Naive B cell (primary cell): Measurements from ENCODE around the gene ROCK2. TPM values are rescaled to one million over a fixed set of nuclear protein-coding genes. Genes with fewer than 3 reads are reported as not detected.

Experiments
- ATAC-seq, 2 donors: fragments of 150-1000 bp; cut with Tn5 transposase; 2 replicates each; pipeline ENCODE4 v1.10.0; 2021; ENCODE audit warnings: low read depth in 2 of 2, mild to moderate bottlenecking in 2 of 2, moderate library complexity in 2 of 2
- DNase-seq: peaks from one replicate; pipeline ENCODE4 v3.0.0; 2022
- H3K27ac Mint-ChIP-seq, 6 donors: one replicate each; pipeline ENCODE4 v1.8.0; 2020 to 2022; ENCODE audit warnings: mild to moderate bottlenecking in 6 of 6, mixed read lengths in 6 of 6, moderate library complexity in 5 of 6, inconsistent platforms in 2 of 6
- H3K27me3 Mint-ChIP-seq, 3 donors: one replicate each; pipeline ENCODE4 v1.8.0; 2021 to 2022; ENCODE audit warnings: mixed read lengths in 3 of 3, mild to moderate bottlenecking in 1 of 3
- H3K36me3 Mint-ChIP-seq, 2 donors: one replicate each; pipeline ENCODE4 v1.8.0; 2020 to 2022; ENCODE audit warnings: mixed read lengths in 2 of 2, inconsistent platforms in 1 of 2, mild to moderate bottlenecking in 1 of 2
- H3K4me1 Mint-ChIP-seq, 3 donors: one replicate each; pipeline ENCODE4 v1.8.0; 2020 to 2022; ENCODE audit warnings: mixed read lengths in 3 of 3, inconsistent platforms in 1 of 3, mild to moderate bottlenecking in 1 of 3, moderate library complexity in 1 of 3
- H3K4me3 Mint-ChIP-seq, 8 donors: one replicate each; pipeline ENCODE4 v1.8.0; 2020 to 2022; ENCODE audit warnings: mild to moderate bottlenecking in 8 of 8, mixed read lengths in 8 of 8, moderate library complexity in 8 of 8, inconsistent platforms in 2 of 8
- H3K9me3 Mint-ChIP-seq, 7 donors: one replicate each; pipeline ENCODE4 v1.8.0; 2020 to 2022; ENCODE audit warnings: mixed read lengths in 7 of 7, mild to moderate bottlenecking in 5 of 7, inconsistent platforms in 2 of 7, moderate library complexity in 1 of 7
- polyA plus RNA-seq, 6 donors: library from polyadenylated mRNA; unstranded; fragments of 300-500 nt; fragmentation: Illumina TruSeq; gene quantifications; one replicate each; pipeline ENCODE4 v1.2.3, GENCODE V29; 2021; ENCODE audit warnings: low read depth in 6 of 6

ROCK2 gene
- polyA plus RNA-seq, 6 donors from 2014 or later, result 3.2 to 21.2 (median 10.0) TPM

DNA sequence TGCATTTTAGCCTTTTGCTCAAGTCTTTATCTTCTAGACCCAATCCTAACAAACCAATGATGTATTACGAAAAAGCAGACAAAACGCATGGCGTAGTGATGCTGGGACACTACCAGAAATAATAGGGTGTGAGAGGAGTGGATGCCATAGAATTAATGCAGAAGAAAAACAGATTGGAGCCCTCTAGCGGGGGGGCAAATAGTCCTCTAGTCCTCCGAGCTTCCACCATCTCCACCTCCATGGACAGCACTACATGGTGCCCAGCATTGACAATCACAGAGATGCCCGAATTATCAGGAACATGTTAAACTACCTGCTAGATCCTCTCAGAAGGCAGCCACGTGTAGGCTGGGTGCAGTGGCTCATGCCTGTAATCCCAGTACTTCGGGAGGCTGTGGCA is 15.4 kb upstream of the ROCK2 start:
- no peak for ATAC-seq
- no peaks in the 10 kb centered on the region for H3K4me1 Mint-ChIP-seq
- peaks cover 11 to 23% (median 14%) of the 10 kb centered on the region in 3 donors for H3K27me3 Mint-ChIP-seq
- no peaks in the 10 kb centered on the region for H3K36me3 Mint-ChIP-seq
- no peaks in the 10 kb centered on the region for H3K9me3 Mint-ChIP-seq
- no peak for DNase-seq
- no peak overlapping the region for H3K27ac Mint-ChIP-seq
- H3K4me3 Mint-ChIP-seq, result no peak overlapping the region

- no peaks in the 10 kb centered on the region for H3K9me3 Mint-ChIP-seq
- DNase-seq, result no peak
- ATAC-seq, result no peak
- H3K27me3 Mint-ChIP-seq, result peaks cover 4 to 12% (median 9%) of the 10 kb centered on the region in 3 donors
- H3K4me1 Mint-ChIP-seq, result no peaks in the 10 kb centered on the region
- H3K36me3 Mint-ChIP-seq, result no peaks in the 10 kb centered on the region
- H3K4me3 Mint-ChIP-seq, result no peak overlapping the region
- no peak overlapping the region for H3K27ac Mint-ChIP-seq
Measured at GRCh38 chr2:11357428-11357972, 13.1 kb upstream of the ROCK2 start.

DNA sequence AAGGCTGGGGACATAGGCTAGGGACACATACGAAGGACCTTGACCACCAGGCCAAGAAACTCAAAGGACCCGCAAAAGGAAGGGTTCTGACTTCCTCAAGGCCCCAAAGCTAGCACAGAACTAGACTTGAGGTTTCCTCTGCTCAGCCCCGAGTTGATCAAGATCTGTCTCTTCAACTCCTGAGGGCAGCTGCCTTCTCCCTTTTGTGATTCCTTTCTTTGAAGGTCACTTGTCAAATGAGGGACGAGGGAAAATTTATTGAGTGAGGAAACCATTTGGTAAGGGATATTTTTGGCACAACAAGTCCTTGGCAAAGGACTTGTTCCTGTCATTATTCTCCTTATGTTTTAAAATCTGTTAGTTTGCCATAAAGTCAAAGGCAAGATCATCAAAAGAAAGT is 12.3 kb upstream of the ROCK2 start:
- no peak for DNase-seq
- no peak overlapping the region for H3K4me3 Mint-ChIP-seq
- peaks cover 0 to 12% (median 9%) of the 10 kb centered on the region in 3 donors for H3K27me3 Mint-ChIP-seq
- no peaks in the 10 kb centered on the region for H3K4me1 Mint-ChIP-seq
- no peak overlapping the region for H3K27ac Mint-ChIP-seq
- no peaks in the 10 kb centered on the region for H3K9me3 Mint-ChIP-seq
- ATAC-seq, result no peak
- no peaks in the 10 kb centered on the region for H3K36me3 Mint-ChIP-seq

- peaks cover 0 to 12% (median 9%) of the 10 kb centered on the region in 3 donors for H3K27me3 Mint-ChIP-seq
- H3K36me3 Mint-ChIP-seq, result no peaks in the 10 kb centered on the region
- H3K27ac Mint-ChIP-seq, result no peak overlapping the region
- H3K9me3 Mint-ChIP-seq, result no peaks in the 10 kb centered on the region
- DNase-seq, result no peak
- H3K4me1 Mint-ChIP-seq, result no peaks in the 10 kb centered on the region
- H3K4me3 Mint-ChIP-seq, result no peak overlapping the region
- no peak for ATAC-seq
Measured at GRCh38 chr2:11355194-11356053, 11.0 kb upstream of the ROCK2 start.

DNA sequence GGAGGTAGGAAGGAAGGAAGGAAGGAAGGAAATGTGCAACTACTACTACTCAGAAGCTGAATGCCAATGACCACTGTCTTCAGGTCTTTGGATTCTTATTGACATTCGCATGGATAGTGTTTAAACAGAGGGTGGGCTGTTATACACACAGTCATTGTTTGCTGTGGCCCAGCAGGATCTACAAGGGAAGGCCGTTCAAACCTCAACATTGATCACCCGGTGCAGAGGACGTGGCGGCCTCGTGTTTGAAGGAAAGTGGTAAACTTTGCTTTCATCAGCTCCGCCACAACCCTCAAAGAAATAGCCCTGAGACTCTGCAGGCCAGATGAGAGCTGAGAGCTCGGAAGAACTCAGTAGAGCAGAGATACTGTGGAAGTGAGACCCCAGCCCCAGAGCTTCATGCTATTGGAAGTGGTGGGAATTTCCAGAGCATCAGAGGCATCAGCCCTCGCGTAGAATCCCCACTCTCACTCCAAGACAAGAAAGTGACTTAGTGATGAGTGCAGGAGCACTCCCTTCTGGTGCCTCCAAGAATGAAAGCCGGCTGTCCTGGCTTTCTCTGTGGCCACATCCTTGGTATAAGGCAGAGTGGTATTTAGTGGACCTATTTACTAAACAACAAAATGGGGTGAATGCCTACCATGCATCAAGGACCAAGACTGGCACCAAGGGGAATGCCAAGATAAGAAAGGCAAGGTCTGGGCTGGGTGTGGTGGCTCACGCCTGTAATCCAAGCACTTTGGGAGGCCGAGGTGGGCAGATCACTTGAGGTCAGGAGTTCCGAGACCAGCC is 10.1 kb upstream of the ROCK2 start:
- H3K36me3 Mint-ChIP-seq, result no peaks in the 10 kb centered on the region
- ATAC-seq (no peak), DNase-seq (no peak)
- H3K27ac Mint-ChIP-seq, result peak overlapping the region in 1 of 6 donors; percentile 41
- H3K4me1 Mint-ChIP-seq, result no peaks in the 10 kb centered on the region
- H3K4me3 Mint-ChIP-seq, result no peak overlapping the region
- peaks cover 0 to 12% (median 9%) of the 10 kb centered on the region in 3 donors for H3K27me3 Mint-ChIP-seq
- H3K9me3 Mint-ChIP-seq, result no peaks in the 10 kb centered on the region

- Mint-ChIP-seq H3K4me3 (no peak overlapping the region), H3K27ac (no peak overlapping the region), H3K4me1 (no peaks in the 10 kb centered on the region), H3K9me3 (no peaks in the 10 kb centered on the region), H3K36me3 (no peaks in the 10 kb centered on the region), H3K27me3 (peaks cover 0 to 12% (median 9%) of the 10 kb centered on the region in 3 donors)
- ATAC-seq (no peak), DNase-seq (no peak)
Measured at GRCh38 chr2:11352781-11353537, 8.5 kb upstream of the ROCK2 start.

GRCh38 chr2:11348209-11348749 is 3.8 kb upstream of the ROCK2 start:
- Mint-ChIP-seq H3K36me3 (peaks cover 0 to 5% of the 10 kb centered on the region in 2 donors), H3K9me3 (no peaks in the 10 kb centered on the region), H3K27me3 (no peaks in the 10 kb centered on the region), H3K4me1 (peaks cover 8 to 12% (median 11%) of the 10 kb centered on the region in 3 donors), H3K27ac (peak overlapping the region in 1 of 6 donors; percentile 81), H3K4me3 (no peak overlapping the region)
- ATAC-seq (no peak), DNase-seq (no peak)

GRCh38 chr2:11347403-11347959 is 3.0 kb upstream of the ROCK2 start:
- Mint-ChIP-seq H3K36me3 (peaks cover 0 to 7% of the 10 kb centered on the region in 2 donors), H3K27me3 (no peaks in the 10 kb centered on the region), H3K9me3 (no peaks in the 10 kb centered on the region), H3K27ac (no peak overlapping the region), H3K4me1 (peaks cover 16 to 20% (median 19%) of the 10 kb centered on the region in 3 donors), H3K4me3 (peak overlapping the region in 1 of 8 donors; percentile 89)
- ATAC-seq (no peak), DNase-seq (no peak)

- peak overlapping the region in 3 of 8 donors; percentile 64 to 94 (median 89) for H3K4me3 Mint-ChIP-seq
- H3K27ac Mint-ChIP-seq, result peak overlapping the region in 3 of 6 donors; percentile 24 to 81 (median 51)
- no peaks in the 10 kb centered on the region for H3K9me3 Mint-ChIP-seq
- ATAC-seq (no peak), DNase-seq (no peak)
- no peaks in the 10 kb centered on the region for H3K27me3 Mint-ChIP-seq
- peaks cover 0 to 7% of the 10 kb centered on the region in 2 donors for H3K36me3 Mint-ChIP-seq
- peaks cover 17 to 23% (median 22%) of the 10 kb centered on the region in 3 donors for H3K4me1 Mint-ChIP-seq
Measured at GRCh38 chr2:11346023-11346482, 1.6 kb upstream of the ROCK2 start.

- ATAC-seq (peak; percentile 40 to 43), DNase-seq (no peak)
- Mint-ChIP-seq H3K27ac (peak overlapping the region in 5 of 6 donors; percentile 33 to 89 (median 84)), H3K27me3 (no peaks in the 10 kb centered on the region), H3K9me3 (no peaks in the 10 kb centered on the region), H3K36me3 (peaks cover 0 to 7% of the 10 kb centered on the region in 2 donors), H3K4me1 (peaks cover 17 to 23% (median 22%) of the 10 kb centered on the region in 3 donors), H3K4me3 (peak overlapping the region; percentile 88 to 98 (median 92))
Measured at GRCh38 chr2:11344956-11345677, 681 bp upstream of the ROCK2 start.

DNA sequence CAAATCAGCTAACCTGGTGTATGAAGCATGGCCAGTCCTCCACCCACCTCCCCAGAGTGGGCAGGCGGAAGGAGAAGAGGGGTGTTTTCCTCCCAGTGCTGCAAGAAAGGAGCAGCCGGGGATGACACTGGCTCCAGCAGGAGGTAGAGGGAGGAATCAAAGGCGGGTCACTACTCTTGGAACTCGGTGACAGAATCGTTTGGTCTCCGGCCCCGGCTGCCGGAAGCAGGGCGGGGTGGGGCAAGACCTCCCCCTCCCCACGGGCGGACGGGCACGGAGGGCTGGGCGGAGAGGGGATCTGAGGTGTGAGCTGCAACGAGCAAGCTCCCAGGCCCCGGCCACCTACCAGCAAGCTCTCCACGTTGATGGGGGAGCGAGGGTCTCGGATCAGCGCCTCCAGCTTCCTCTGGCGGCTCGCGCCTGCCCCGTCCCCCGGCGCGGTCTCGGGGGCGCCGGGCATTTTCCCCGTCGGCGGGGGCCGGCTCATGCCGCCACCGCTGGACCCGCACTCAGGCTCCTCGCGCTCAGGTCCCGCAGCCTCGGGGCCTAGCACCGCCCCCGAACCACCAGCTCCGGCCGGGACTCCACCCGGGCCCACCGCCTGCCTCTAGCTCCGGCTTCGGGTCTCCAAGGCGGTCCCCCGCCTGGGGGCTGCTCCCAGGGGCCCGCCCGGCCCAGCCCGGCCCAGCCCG is 640 bp downstream of the ROCK2 start:
- ATAC-seq, result peak; percentile 31 to 43
- Mint-ChIP-seq H3K9me3 (no peaks in the 10 kb centered on the region), H3K4me3 (peak overlapping the region; percentile 90 to 99 (median 98)), H3K27me3 (no peaks in the 10 kb centered on the region), H3K36me3 (peaks cover 0 to 7% of the 10 kb centered on the region in 2 donors), H3K27ac (peak overlapping the region; percentile 0 to 98 (median 90)), H3K4me1 (peaks cover 17 to 29% (median 27%) of the 10 kb centered on the region in 3 donors)
- DNase-seq, result peak; percentile 36
